NCI-H1694 (cell line): ENCODE data around the gene SFT2D1.

ENCODE experiments used
- DNase-seq: peaks from one replicate; lab custom pipeline; 2025; lab: John Stamatoyannopoulos, UW

Gene SFT2D1

DNA sequence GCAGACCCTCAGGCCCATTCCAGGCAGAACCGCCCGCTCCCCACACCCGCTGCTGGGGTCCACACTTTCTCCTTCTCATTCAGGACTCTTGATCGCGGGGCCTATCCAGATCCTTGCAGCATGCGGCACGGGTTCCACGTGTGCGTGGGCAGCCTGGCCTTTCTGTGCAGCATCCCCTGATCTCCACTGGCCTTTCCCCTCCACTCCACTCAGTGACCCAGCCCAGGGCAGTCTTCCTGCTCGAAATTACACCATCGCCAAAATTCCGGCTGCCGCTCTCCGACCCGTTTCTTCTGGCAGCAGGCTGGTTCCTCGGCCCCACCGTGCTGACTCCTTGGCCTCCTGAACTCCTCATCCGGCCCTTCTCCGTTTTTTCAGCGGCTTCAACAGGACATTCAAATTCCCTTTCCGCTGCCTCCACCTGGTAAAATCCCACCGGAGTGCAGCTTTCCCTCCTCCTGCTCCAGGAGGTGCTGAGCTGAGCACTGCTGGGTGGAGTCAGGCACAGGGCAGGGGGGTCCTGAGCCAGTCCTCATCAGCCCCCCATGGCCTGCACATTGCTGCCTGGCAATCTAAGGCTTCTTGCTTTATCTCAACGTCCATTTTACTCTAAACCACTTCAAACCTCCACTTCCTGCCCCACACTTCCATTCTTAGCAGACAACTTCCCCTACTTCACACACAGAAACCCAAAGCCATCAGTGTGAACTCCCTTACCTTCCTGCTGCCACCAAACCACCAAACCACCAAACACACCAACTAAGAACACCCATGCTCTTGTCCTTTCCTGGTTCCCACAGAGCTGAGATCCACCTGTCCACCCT is 9.0 kb downstream of the SFT2D1 start:
- no peak for DNase-seq

DNA sequence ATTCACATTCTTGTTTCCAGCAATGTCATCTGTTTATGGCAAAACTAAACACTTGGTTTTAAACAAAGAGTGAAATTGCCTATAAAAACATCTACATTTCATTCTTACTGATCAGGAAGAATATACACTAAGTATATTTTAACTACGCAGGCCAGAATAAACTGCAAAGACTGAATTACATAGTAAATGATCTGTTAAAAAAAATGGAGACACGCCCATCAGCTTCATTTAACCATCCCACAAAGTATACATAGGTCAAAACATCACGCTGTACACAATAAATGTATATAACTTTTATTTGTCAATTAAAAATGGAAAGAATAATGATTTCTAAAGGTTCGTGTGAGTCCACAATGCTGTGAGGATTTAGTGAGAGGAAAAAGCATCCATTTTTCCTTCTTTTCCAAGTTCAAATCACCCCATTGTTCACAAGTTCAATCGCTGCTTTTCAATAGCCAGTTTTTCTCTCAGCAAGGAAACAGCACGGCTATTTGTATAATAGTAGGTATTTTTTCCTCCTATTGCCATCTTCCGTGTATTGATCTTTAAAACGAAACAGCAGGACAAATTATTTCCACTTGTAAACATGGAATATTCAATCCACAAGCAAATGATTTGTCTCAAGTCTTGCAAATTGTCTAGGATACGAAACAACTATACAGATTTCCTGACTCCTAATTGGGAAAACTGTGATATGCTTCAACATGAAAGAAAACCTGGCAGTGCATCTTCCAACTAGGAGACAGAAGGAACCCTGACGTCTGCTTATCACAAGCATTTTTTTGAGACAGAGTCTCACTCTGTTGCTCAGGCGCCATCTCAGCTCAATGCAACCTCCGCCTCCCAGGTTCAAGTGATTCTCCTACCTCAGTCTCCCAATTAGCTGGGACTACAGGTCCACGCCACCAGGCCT is 10.6 kb downstream of the SFT2D1 start:
- DNase-seq, result no peak

DNA sequence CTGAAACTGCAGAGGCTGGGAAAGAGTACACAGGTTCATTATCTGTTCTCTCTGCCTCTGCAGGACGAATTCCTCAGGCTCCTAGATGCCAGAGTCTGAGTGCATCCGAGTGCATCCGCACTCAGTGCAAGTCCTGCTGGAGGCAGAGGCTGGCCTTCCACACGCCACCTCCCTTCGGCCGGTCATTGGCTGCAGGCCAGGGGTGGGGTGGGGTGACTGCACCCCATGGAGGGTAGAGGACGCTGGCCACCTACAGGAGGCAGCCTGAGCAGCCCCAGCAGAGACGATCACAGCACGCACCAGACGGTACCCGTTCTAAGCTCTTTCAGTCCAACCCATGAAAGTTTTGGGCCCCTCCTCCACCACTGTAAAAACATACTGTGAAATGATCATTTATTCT is 11.7 kb downstream of the SFT2D1 start:
- no peak for DNase-seq

DNA sequence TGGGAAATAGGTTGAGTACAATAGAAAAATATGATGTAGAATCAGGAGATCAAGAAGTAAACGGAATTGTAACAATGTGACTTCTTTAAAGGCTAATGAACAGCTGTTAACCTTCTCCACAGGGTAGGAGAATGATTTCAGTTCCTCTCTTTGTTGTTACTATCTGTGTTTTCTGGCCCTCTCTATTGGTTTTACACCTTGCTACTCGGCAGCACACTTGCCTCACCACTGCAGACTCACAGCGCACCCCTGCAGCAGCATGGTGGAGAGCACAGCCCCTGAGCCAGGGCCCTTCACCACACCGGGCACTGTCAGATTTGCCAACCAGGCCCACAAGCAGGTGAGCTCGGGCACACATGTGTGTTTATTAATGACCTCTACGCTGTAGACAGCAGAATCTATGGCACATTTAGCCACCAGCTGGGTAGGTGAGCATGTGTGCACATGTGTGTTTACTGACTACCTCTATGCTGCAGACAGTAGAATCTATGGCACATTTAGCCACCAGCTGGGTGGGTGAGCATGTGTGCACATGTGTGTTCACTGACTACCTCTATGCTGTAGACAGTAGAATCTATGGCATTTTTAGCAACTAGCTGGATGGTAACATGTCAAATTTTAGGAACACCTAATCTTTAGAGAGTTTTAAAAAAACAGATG is 16.8 kb downstream of the SFT2D1 start:
- DNase-seq, result no peak

DNA sequence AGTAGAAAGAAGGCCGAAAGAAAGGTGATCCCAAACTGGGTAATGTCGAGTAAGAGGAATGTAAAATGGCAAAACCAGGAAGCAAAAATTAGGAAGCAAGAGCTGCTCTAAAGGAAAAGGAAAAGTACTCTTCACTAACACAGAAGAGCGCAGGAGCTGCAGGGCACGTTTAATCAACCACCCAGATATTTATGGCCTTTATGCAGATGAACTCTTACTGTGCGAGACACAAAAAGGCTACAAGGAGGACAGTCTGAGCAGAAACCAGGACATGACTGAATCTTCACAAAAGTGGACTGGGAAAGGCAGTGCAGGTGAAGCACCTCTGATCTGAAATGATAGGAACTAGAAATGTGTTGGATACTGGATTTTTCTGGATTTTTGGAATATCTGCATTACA is 18.9 kb downstream of the SFT2D1 start:
- no peak for DNase-seq

DNA sequence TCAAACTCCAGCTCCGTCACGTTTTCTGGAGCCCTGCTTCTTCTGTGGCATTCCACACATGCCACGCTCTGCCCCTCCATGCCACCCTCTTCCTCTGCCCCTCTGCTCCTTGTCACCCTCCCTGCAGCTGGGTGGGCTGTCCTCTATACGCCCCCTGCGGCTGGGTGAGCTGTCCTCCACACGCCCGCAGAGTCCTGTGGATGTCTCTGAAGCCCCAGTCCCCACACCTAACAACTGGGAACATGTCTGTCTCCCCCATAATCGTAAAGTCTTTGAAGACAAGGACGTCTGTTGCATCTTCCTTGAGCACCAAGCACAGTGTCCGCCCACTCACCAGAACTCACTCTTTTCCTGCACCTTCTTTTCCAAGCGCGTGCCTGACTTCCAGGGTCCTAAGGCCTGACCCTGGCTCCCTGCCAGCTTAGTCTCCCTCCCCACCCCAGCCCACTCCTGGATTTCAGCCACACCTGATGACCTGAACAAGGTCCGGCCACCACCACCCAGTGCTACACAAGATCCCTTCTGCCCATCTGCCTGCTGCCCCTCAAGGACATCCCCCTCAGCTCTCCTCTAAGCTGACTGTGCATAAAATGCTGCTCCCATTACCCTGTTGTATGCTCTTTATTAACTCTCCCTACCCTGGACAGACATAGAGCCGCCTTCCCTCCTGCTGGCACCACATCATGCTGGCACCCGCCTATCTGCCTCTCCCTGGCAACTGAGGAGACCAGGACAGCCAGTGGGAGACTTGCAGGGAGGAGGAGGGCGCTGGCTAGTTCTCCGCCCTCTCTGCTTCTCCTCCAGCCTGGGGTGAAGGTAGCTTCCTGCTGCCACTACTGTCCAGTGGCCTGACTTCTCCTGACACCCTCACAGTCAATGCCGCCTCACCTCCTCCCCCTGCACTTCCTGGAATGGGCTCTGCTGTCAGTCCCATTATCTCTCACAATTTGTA is 23.4 kb downstream of the SFT2D1 start:
- DNase-seq, result no peak

DNA sequence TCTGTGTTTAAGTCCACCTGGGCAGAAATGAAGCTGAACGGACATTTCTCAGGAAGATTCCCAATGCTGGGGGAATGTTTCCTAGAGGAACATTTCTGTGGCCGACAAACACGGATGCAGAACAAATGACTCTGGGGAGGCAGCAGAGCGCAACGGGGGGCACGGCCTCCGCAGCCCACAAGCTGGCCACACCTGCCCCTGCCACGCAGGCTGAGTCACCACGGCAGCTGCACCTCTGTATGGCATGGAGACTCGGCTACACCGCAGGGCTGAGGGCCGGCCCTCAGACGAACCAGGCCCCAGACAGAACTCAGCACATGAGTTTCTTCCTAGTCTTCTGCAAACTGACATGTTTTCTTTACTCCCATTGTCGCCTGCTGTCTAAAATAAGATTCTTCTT is 24.1 kb downstream of the SFT2D1 start:
- DNase-seq, result no peak

DNA sequence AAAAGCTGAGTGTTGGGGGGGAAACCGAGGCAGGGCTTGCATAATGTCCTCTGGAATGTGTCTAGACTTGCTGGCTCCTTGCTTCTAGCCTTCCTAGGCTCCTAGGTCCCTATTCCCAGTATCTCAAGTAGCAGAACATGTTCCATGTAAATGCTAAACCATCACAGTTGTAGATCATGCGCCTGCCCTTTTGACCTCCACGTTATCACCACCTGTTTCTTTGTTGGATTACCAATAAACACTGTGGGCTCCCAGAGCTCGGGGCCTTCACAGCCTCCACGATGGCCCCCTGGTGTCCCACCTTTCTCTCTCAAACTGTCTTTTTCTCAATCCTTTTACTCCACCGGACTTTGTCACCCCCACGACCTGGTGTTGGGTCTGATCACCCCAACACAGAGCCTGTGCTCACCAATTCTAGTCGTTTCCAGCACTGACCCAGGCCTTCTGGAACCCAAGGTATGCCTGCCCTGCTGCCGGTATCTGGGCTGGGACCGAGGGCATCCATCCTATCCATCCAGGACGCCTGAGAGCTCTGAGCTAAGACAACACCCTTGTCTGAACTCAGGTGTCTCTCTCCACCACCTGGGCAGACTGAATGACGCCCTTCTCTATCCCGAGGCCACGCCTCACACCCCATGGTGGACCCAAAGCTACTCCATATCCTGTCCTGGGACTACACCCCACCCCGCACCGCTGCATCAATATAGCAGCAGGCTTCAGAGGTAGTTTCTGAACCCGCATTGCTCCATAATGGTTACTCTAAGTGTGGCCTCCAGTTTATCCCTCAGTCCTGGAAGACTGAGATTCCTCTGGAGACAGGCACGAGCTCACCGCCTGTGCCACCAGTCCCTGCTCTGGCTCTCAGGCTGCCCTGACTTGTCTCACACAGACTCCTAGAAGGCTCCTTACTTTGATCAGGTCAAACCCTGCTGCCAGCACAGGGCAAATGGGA is 24.8 kb downstream of the SFT2D1 start:
- no peak for DNase-seq

DNA sequence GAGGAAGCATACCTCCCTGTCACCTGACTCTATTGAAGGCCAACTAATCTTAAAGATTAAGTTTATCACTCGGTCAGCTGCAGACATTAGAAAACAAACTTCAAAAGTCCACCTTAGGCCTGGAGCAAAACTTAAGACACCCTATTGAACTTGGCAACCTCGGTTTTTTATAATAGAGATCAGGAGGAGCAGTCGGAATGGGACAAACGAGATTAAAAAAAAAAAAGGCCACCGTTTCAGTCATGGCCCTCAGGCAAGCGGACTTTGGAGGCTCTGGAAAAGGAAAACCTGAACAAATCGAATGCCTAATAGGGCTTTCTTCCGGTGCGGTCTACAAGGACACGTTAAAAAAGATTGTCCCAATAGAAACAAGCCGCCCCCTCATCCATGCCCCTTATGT is 26.9 kb downstream of the SFT2D1 start:
- no peak for DNase-seq

DNA sequence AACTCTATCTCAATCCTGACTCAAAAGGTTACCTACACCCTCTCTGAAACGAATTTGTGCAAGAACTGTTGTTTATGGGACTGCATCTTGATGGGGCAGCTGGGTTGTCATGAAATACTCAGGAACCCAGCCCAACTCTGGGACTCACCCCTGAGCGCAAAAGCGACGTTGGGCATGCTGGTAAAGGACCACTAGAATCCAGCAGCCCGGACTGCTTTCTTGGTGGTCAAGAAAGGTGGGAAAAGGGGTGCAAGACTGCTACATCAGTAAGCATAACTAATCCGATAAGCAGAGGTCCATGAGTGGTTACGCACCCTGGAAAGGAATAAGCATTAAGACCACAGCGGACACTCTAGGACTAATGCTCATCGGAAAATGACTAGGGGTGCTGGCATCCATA is 27.9 kb downstream of the SFT2D1 start:
- DNase-seq, result no peak

DNA sequence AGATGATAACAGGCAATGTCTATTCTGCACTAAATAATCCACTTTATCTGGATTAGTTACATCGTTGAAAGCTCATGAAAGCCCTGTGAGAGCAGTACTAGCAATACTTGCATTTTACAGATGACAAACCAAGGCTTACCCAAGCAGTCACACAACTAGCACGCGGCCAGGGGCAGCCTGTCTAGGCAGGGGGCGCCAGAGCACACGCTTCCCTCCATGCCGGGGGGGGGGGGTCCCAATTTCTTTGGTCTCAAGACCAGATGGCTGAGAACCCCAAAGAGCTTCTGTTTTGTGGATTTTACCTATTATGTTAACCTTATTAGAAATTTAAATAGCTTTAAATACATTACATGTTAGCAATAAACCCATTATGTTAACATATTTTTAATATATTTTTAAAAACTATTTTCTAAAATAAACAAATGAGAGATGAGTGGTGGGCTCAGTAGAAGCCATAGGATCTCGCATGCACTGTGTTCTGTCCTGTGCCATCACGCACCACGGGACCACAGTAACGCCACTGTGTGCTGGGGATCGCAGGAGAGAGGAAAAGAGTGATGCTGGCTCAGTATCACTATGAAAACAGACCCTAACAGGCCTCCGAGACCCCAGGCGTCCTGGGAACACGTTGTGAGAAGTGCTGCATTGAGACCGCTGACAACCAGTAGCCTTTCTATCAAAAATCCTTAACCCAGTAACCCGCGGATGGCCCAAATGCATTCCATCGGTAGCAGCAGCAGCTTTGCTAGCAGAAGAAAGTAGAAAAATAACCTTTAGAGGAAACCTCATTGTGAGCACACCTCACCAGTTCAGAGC is 28.9 kb downstream of the SFT2D1 start:
- DNase-seq, result peak; percentile 0

DNA sequence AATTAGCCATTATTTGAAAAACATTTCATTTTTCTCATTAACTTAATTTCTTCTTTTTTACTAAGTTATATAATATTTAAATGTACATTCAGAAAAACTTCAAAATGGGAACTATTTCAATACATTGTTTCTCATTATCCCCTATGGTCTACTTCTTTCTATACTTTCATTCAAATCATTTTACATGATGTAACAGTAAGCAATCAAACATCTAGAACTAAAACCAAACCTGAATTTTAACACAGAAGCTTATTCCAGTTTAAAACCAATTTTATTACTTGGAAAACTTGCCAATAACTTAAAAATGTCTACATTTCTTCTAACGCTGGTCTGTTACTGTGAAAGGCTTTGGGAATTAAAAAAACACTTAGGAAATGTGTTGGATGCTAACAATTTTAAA is 29.5 kb downstream of the SFT2D1 start:
- no peak for DNase-seq

DNA sequence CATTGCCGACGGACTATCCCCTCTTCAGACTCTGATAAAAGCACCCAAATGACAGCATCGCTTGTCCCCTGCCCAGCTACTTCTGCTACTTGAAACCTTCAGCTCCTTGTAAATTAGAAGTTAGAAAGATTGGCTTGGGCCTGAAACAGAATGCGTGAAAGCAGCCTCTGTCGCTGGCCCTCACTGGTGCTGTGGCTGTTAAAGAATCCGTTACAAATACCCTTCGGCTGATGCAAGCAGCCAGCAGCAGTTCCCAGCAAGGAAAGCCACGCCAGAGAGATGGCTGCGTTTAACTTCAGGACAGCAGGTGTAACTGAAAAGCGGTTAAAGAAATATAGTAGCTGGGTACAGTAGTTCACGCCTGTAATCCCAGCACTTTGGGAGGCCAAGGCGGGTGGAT is 31.7 kb downstream of the SFT2D1 start:
- DNase-seq, result no peak

DNA sequence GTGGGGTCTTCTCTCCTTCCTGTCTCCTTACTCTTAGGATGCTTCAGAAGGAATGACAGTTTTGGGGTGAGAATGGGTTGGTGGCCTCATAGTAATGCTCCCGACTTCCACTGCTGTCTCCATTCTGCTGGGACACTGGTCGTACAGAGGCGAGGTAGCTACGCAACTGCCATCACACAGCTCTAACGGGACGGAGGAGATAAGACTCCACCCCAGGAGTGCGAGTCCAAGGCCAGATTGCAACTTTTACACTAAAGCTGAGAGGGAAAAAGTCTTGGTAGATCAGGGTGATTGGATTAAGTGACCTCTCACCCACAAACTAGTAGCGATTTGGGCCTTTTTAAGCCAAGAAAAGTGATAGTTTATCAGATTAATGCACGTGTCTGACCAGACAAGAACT is 32.4 kb downstream of the SFT2D1 start:
- DNase-seq, result no peak

DNA sequence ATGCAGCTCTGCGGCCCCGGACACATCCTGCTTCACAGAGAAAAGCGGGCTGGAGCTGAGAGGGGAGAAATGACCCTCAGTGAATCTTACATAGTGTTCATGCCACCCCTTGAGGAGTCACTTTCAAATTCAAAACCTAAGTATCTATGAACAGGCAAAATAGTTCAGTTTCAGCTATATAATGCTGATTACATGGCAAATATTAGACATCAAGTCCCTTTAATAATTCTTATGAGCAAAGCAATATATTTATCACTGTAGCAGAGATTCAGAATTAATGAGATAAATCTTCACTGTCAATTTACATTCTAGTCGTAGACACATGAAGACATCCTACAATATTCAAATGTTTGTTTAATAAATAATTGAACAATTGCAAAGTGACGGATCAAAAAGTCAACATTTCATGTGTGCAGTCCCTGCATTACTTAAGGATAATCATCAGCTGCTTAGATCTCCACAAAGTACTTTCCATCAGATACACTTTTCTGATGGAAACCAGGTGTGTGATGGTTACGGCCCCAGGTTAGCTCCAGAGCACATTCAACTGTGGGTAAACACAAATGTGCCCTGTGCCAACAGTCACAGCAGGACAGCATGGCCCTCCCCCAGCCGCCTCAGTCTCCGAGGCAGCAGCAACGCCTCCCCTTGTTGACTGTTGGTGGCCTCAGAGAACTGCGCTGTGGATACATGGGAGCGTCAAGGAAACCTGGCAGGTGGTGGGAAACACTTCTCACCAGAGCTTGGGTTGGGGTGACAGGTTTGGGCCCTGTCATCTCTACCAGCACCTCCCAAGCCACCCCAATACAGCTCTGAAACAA is 33.4 kb downstream of the SFT2D1 start:
- no peak for DNase-seq

DNA sequence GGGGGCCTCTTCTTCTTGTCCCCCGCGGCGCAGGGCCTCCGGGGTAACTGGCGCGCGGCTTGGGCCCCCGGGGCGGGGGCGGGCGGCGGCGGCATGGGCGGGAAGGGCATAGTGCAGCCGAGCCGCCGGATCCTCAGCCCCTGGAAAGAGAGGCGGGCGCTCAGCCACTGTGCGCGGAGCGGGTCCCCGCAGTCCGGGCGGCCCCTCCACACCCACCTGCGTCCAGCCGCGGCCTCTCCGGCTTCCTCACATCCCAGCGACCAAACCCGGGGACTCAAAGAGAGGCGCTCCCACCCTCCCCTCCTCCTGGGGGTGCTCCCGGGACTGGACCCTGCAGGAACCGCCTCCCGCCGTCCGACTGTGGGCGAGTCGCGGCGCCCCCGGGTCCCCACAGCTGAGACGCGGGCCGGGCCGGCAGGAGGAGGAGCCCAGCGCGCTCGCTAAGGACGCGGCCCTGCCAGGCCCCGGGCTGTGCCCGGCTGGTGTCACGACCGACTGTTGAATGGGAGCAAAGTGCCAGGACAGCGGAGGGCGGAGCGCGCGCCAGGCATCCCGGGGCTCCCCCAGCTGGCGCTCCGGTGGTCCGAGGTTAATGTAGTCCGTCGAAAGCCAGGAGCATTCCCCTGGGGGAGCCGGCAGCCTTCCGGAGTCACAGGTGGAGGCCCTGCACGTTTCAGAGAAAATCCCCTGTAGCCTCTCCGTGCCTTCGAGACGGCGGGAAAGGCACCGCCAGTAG is 34.1 kb downstream of the SFT2D1 start, which contains the start of gene PRR18:
Gene PRR18, minus strand, starts transcription at position 360 of the 736 bp plus-strand sequence. Its CDS starts 250 bp downstream, at position 110.
- no peak for DNase-seq
